ENCODE data around the gene HCCS. TPM values are rescaled to one million over a fixed set of nuclear protein-coding genes. Genes with fewer than 3 reads are reported as not detected.

The HCCS gene
- total and polyA plus RNA-seq, 2 donors (not counting 3 experiments of a cell fraction or from before 2014, with no cell fraction given): 16.9 to 39.3 TPM

GRCh38 chrX:11143931-11144678 lies 33.0 kb downstream of the HCCS start:
- Histone ChIP-seq H3K27ac (ENCODE audit: insufficient read depth, low read depth, low read length) (no peak overlapping the region), H4K20me1 (replicated peaks; ENCODE audit: control insufficient read depth, extremely low read depth, insufficient read depth, low read length) (no peaks in the 10 kb centered on the region), H2AFZ (ENCODE audit: low read depth, low read length) (peak overlapping the region; percentile 53), H3K27me3 (ENCODE audit: control insufficient read depth in 2 of 2, insufficient read depth in 2 of 2, low read length in 2 of 2) (no peaks in the 10 kb centered on the region), H3K36me3 (ENCODE audit: control insufficient read depth in 2 of 2, extremely low read depth in 1 of 2, insufficient read depth in 2 of 2, low read length in 2 of 2) (no peaks in the 10 kb centered on the region), H3K9ac (replicated peaks; ENCODE audit: extremely low read depth, insufficient read depth, low read length) (no peak overlapping the region), H3K4me1 (ENCODE audit: control insufficient read depth, extremely low read depth, insufficient read depth, low read length) (no peaks in the 10 kb centered on the region), H3K9me1 (replicated peaks; ENCODE audit: control insufficient read depth, extremely low read depth, insufficient read depth, low read length) (no peaks in the 10 kb centered on the region), H3K9me3 (replicated peaks; ENCODE audit: control insufficient read depth, insufficient read depth, low read length) (no peaks in the 10 kb centered on the region), H3K4me3 (replicated peaks in 1 of 3; ENCODE audit: insufficient read depth in 1 of 3, low read depth in 1 of 3, low read length in 3 of 3) (no peak overlapping the region), H3K4me2 (ENCODE audit: insufficient read depth, low read length) (peak overlapping the region; percentile 5), H3K79me2 (ENCODE audit: control insufficient read depth, insufficient read depth, low read length) (no peaks in the 10 kb centered on the region)
- ChIA-PET POLR2A (no interaction called here), CTCF (interaction anchor here (1.6 kb wide), 1 partner anchor 237 kb away, joined by 5 read pairs; no protein-coding TSS in a partner anchor)
- TF ChIP-seq JUN (IDR thresholded peaks at IDR 0.05; ENCODE audit: borderline replicate concordance, insufficient read depth, insufficient read length, low read depth): no peak
- TF ChIP-seq CTCF (IDR thresholded peaks at IDR 0.05; ENCODE audit: extremely low read depth in 1 of 2, insufficient read depth in 1 of 2, low read depth in 1 of 2, low read length in 2 of 2): peak; percentile 31 to 32
- FAIRE-seq (peak; percentile 86), DNase-seq (ENCODE audit: low read depth, low spot score) (peak; percentile 75)
- dilution Hi-C loops (cut with MboI; ENCODE audit: extremely low pct_ligation_motif_present, low sequenced_read_pairs) (no loop called here), intact Hi-C loops (cut with micrococcal nuclease) (loop anchor here (1.0 to 10.0 kb wide), 7 partner anchors 197 to 626 kb away; no protein-coding TSS in a partner anchor)
- BruUV-seq (replicated peaks): no TSS peak

- Histone ChIP-seq H3K27me3 (ENCODE audit: control insufficient read depth in 2 of 2, insufficient read depth in 2 of 2, low read length in 2 of 2) (no peaks in the 10 kb centered on the region), H3K9me1 (replicated peaks; ENCODE audit: control insufficient read depth, extremely low read depth, insufficient read depth, low read length) (no peaks in the 10 kb centered on the region), H3K9ac (replicated peaks; ENCODE audit: extremely low read depth, insufficient read depth, low read length) (no peak overlapping the region), H3K36me3 (ENCODE audit: control insufficient read depth in 2 of 2, extremely low read depth in 1 of 2, insufficient read depth in 2 of 2, low read length in 2 of 2) (no peaks in the 10 kb centered on the region), H4K20me1 (replicated peaks; ENCODE audit: control insufficient read depth, extremely low read depth, insufficient read depth, low read length) (no peaks in the 10 kb centered on the region), H3K4me2 (ENCODE audit: insufficient read depth, low read length) (no peak overlapping the region), H3K4me3 (replicated peaks in 1 of 3; ENCODE audit: insufficient read depth in 1 of 3, low read depth in 1 of 3, low read length in 3 of 3) (no peak overlapping the region), H3K4me1 (ENCODE audit: control insufficient read depth, extremely low read depth, insufficient read depth, low read length) (no peaks in the 10 kb centered on the region), H3K79me2 (ENCODE audit: control insufficient read depth, insufficient read depth, low read length) (no peaks in the 10 kb centered on the region), H2AFZ (ENCODE audit: low read depth, low read length) (no peak overlapping the region), H3K27ac (ENCODE audit: insufficient read depth, low read depth, low read length) (no peak overlapping the region), H3K9me3 (replicated peaks; ENCODE audit: control insufficient read depth, insufficient read depth, low read length) (no peaks in the 10 kb centered on the region)
- FAIRE-seq (no peak), DNase-seq (ENCODE audit: low read depth, low spot score) (no peak)
- CTCF ChIA-PET: no interaction called here
- POLR2A ChIA-PET: no interaction called here
- intact Hi-C loops (cut with micrococcal nuclease): loop anchor here (10.0 kb wide), 1 partner anchor 308 kb away; no protein-coding TSS in a partner anchor
- TF ChIP-seq POLR2A (IDR thresholded peaks at IDR 0.05; ENCODE audit: low read depth, low read length): no peak
- dilution Hi-C loops (cut with MboI; ENCODE audit: extremely low pct_ligation_motif_present, low sequenced_read_pairs): no loop called here
- BruUV-seq (replicated peaks): no TSS peak
Observed at GRCh38 chrX:11146411-11146810, 35.3 kb downstream of the HCCS start.

Data from endothelial cell of umbilical vein (primary cell).